Progenitor cell of endocrine pancreas (in vitro differentiated cells): Measurements from ENCODE around the gene SLC39A9. TPM values are rescaled to one million over a fixed set of nuclear protein-coding genes. Genes with fewer than 3 reads are reported as not detected.

Source experiments
- DNase-seq: peaks from one replicate; pipeline ENCODE4 v3.0.0; 2021; ENCODE audit warnings: low spot score; ENCODE audit not compliant: unreplicated experiment
- H3K27ac Mint-ChIP-seq: 2 replicates; pipeline ENCODE4 v1.8.0; 2021; ENCODE audit warnings: mild to moderate bottlenecking, moderate library complexity, mixed read lengths
- H3K27me3 Mint-ChIP-seq: 2 replicates; pipeline ENCODE4 v1.8.0; 2021; ENCODE audit warnings: mixed read lengths
- H3K36me3 Mint-ChIP-seq: 2 replicates; pipeline ENCODE4 v1.8.0; 2022; ENCODE audit warnings: mixed read lengths; ENCODE audit not compliant: insufficient read depth
- H3K4me1 Mint-ChIP-seq: 2 replicates; pipeline ENCODE4 v1.8.0; 2021; ENCODE audit warnings: low read depth, mixed read lengths
- H3K4me3 Mint-ChIP-seq: 2 replicates; pipeline ENCODE4 v1.8.0; 2021; ENCODE audit warnings: low read depth, mild to moderate bottlenecking, moderate library complexity, mixed read lengths
- H3K9me3 Mint-ChIP-seq: 2 replicates; pipeline ENCODE4 v1.8.0; 2021; ENCODE audit warnings: low read depth, mixed read lengths
- total RNA-seq: library from RNA; stranded (reverse); gene quantifications from 2 replicates; pipeline ENCODE4 v1.2.1, GENCODE V29; 2021
- TF ChIP-seq, protein P1 (sequence below): fragments of 200-600 bp; sonication (generic); IDR thresholded peaks from one replicate; pipeline ENCODE4 v1.5.0; 2021; ENCODE audit warnings: antibody characterized with exemption, mild to moderate bottlenecking; ENCODE audit not compliant: unreplicated experiment

SLC39A9 gene
- total RNA-seq, 1 donor from 2014 or later = 62.2 TPM

DNA sequence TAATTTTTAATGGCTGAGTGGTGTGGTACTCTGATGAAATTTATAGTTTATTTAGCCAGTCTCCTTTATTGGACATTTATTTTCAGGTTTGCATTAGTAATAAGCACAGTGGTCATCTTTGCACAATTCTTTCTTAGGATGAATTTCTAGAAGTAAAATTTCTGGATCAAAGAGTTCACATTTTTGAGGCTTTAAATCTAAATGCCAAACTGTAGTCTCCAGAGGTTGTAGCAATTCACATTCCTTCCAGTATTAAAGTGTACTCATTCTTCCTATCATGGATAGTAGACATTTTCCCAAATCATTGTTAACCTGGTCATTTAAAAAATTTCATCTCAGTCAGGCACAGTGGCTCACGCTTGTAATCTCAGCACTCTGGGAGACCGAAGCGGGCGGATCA, 24.8 kb downstream of the SLC39A9 start:
- no peaks in the 10 kb centered on the region for H3K4me1 Mint-ChIP-seq
- peaks cover 36% of the 10 kb centered on the region for H3K36me3 Mint-ChIP-seq

DNA sequence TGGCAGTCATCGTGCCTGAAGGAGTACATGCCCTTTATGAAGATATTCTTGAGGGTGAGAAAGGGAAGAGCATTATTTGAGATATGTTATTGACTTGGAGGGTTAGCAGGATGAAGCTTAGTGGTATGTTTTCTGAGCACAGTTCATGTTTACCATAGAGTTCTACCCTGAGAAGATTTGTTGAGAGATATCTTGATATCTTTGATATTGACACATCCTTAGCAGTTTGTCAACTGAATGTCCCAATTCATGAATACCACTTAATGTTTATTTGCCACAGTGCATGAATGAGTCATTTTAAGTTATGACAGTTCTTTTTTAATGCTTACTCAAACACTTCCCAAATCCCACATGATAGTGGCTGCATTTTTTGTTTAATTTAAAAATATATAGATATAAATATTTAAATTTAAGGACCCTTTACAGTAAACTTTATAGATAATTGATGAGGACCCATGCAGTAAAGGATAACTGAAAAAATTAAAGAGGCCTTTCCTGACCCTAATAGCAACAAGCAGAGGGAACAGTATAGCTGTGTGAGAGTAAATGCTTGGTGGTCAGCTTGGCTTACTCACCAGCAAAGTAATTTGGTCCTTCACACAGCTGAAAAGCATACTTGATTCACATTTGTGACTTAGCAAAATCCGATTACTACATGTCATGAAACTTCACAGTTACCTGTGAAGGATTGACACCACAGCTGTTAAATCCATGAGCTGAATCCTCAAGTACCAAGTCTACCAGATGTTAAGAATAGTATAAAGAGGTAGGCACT, 25.8 kb downstream of the SLC39A9 start:
- Mint-ChIP-seq H3K36me3 (peaks cover 39% of the 10 kb centered on the region), H3K9me3 (peaks cover 10% of the 10 kb centered on the region), H3K4me1 (no peaks in the 10 kb centered on the region), H3K27ac (no peak overlapping the region), H3K4me3 (no peak overlapping the region), H3K27me3 (no peaks in the 10 kb centered on the region)
- TF ChIP-seq, protein P1, sequence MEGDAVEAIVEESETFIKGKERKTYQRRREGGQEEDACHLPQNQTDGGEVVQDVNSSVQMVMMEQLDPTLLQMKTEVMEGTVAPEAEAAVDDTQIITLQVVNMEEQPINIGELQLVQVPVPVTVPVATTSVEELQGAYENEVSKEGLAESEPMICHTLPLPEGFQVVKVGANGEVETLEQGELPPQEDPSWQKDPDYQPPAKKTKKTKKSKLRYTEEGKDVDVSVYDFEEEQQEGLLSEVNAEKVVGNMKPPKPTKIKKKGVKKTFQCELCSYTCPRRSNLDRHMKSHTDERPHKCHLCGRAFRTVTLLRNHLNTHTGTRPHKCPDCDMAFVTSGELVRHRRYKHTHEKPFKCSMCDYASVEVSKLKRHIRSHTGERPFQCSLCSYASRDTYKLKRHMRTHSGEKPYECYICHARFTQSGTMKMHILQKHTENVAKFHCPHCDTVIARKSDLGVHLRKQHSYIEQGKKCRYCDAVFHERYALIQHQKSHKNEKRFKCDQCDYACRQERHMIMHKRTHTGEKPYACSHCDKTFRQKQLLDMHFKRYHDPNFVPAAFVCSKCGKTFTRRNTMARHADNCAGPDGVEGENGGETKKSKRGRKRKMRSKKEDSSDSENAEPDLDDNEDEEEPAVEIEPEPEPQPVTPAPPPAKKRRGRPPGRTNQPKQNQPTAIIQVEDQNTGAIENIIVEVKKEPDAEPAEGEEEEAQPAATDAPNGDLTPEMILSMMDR = no peak
- DNase-seq = no peak

More for the DNA sequence above, 24.8 kb downstream of the SLC39A9 start:
- no peak overlapping the region for H3K27ac Mint-ChIP-seq
- TF ChIP-seq, protein P1 = no peak
- H3K4me3 Mint-ChIP-seq = no peak overlapping the region
- no peaks in the 10 kb centered on the region for H3K27me3 Mint-ChIP-seq
- peaks cover 13% of the 10 kb centered on the region for H3K9me3 Mint-ChIP-seq
- no peak for DNase-seq

DNA sequence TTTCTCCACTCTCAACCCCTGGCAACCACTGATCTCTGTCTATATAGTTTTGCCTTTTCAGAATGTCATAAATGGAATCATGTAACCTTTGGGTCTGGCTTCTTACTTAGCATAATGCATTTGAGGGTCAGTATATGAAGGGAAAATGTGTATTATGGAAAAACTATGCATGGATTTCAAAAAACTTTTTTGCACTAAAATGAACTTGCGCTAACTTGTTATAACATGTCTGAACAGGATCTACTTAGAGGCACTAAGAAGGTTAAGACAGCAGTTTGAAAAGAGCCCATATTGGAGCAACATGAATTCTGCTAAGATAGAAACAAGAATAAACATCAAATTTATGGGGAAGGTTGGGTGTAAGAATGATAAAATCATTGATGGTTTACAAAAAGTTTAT, 29.1 kb downstream of the SLC39A9 start:
- Mint-ChIP-seq H3K27me3 (no peaks in the 10 kb centered on the region), H3K9me3 (peaks cover 7% of the 10 kb centered on the region), H3K27ac (no peak overlapping the region), H3K36me3 (peaks cover 38% of the 10 kb centered on the region), H3K4me3 (no peak overlapping the region), H3K4me1 (peaks cover 5% of the 10 kb centered on the region)
- DNase-seq = no peak
- TF ChIP-seq, protein P1 = no peak

DNA sequence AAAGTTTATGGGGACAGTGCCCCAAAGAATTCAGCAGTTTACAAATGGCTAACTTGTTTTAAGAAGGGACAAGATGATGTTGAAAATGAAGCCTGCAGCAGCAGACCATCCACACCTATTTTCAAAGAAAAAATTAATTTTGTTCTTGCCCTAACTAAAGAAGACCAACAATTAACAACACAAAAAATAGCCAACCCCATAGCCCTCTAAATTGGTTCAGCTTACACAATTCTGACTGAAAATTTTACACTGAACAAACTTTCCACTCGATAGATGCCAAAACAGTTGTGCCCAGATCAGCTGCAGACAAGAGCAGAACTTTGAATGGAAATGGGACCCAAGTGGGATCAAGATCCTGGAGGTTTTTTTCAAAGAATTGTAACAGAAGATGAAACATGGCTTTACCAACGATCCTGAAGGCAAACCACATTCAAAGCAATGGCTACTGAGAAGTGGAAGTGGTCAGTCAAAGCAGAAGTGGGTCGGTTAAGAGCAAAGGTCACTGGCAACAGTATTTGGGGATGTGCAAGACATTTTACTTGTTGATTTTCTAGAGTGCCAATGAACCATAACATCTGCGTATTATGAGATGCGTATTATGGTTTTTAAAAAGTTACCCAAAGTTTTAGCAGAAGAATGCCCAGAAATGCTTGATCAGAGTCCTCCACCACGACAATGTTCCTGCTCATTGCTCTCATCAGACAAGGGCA, 30.0 kb downstream of the SLC39A9 start:
- Mint-ChIP-seq H3K9me3 (peaks cover 7% of the 10 kb centered on the region), H3K27ac (no peak overlapping the region), H3K27me3 (no peaks in the 10 kb centered on the region), H3K4me3 (no peak overlapping the region), H3K4me1 (peaks cover 5% of the 10 kb centered on the region), H3K36me3 (peaks cover 39% of the 10 kb centered on the region)
- no peak for DNase-seq
- TF ChIP-seq, protein P1 = no peak

DNA sequence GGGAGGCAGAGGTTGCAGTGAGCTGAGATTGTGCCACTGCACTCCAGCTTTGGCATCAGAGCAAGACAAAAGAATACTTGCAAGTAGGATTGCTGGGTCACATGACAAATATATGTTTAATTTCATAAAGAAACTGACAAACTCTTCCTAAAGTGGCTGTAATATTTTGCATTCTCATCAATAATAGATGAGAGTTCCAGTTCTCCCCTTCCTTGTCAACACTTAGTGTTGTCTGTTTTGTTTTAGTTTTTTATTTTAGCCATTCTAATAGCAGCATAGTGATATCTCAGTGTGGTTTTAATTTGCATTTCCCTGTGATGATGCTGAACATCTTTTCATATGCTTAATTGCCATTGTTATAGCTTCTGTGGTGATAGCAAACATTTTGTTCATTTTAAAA, 31.2 kb downstream of the SLC39A9 start:
- Mint-ChIP-seq H3K9me3 (peaks cover 7% of the 10 kb centered on the region), H3K36me3 (peaks cover 35% of the 10 kb centered on the region), H3K27me3 (no peaks in the 10 kb centered on the region), H3K27ac (no peak overlapping the region), H3K4me1 (peaks cover 5% of the 10 kb centered on the region), H3K4me3 (no peak overlapping the region)
- TF ChIP-seq, protein P1 = no peak
- DNase-seq = no peak
